Stimulated activated CD8-positive, alpha-beta memory T cell treated with anti-CD3 and anti-CD28 coated beads, Interleukin-12 subunit alpha, Interleukin-12 subunit beta, amount 100 ng/mL, for 1 hour (primary cell): ENCODE data around the gene SYCP3.

Source experiments
- DNase-seq: peaks from one replicate; pipeline ENCODE4 v3.0.0-alpha.2; 2020; ENCODE audit warnings: low read depth

The SYCP3 gene

DNA sequence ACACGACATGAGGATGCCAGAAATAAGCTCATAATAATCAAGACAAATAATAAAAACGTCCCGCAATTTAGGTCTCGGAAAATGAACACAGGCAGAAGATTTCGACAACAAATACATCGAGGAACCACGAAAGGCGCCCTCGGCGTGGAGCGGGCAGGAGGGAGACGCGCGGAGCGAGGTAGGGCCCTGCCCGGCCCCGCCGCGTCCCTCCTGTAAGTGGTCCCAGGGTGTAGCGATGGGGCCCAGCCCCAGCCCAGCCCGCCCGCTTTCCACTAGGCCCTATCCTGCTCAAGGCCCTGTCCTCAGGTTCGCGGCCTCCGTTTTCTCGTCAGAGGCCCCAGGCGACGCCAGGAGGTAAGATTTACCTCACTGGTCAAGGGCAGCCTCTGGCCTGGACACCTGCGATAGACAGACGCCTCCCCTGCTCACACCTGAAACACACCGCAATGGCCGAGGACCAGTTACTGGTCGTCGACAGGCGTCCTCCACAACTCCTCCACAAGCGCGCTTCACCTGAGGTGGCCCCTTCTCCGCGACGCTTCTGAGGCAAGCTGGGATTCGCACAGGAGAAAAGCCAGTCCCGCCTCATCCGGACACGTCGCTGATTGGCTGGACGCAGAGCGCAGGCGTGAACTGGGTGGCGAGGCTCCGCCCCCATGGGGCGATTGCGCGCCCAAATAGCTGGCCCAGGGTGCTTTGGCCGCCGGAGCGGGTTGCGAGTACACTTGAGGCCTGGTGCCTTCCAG is at the start of gene SYCP3:
TSS of gene SYCP3 (minus strand) at position 543 of the 746 bp plus-strand sequence. CDS start 1,527 bp downstream, outside the sequence.
- no peak for DNase-seq

DNA sequence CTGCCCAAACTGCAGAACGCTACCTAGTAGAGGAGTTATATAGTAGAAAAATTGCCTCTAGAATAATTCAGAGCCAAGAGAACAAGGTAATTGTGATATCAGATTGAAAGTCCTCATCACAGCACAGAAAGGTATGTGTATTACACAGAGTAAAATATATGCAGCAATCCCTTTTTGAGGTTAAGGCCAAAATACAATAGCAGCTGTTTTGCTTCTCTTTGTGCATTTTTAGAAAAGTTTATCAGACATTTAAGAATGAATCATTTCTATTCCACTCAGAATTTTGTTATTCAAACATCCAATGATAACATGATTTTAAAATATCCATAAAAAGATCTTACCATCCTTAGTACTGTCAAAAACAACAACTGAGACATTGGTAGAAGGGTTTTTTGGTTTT is 46.4 kb upstream of the SYCP3 start:
- no peak for DNase-seq

DNA sequence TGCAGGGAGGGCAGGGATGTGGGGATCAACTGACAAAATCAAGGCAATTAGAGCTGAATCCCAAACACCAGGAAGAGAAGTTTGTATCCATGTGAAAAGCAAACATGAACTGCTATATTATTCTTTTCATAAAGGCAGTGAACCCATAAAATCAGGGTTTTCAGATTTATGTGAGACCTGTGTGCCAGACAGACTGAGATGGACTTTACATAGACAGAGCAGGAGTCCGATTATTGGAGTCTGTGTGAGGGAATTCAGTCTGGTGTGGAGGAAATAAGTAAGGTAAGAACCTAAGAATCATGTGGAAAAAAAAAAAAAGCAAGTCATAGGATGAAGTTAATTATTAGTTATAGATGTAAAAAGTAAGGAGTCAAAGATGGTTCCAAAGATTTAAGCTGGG is 45.1 kb upstream of the SYCP3 start:
- no peak for DNase-seq

DNA sequence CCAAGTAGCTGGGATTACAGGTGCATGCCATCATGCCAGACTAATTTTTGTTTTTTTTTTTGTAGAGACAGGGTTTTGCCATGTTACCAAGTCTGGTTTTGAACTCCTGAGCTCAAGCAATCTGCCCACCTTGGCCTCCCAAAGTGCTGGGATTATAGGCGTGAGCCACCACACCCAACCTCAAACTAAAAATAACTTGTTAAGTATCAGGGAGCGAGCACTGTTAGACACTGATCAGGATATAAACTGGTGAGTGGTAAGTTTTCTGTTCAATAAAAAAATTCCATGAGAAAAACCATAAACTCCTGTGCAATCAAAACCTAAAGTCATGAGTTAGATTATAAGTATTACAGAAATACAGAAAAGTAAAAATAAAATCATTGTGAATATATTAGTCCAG is 44.6 kb upstream of the SYCP3 start:
- DNase-seq, result no peak

DNA sequence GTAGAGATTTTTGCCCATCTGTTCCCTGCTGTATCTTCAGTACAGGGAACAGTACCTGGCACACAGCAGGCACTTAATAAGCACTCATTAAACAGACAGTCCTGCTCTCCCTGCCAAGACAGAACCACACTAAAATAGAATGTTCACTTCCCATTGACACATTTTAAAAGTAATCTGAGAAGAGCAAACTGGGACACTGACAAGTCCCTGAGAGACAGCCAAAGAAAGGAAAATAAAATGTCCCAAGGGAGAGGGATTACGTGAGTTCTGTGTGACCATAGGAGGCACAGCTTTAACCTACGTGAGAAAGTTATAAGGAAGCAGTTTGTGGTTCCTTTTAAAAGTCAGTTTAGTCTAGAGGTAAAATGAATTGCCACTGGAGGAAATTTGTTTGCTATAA is 43.9 kb upstream of the SYCP3 start:
- no peak for DNase-seq

DNA sequence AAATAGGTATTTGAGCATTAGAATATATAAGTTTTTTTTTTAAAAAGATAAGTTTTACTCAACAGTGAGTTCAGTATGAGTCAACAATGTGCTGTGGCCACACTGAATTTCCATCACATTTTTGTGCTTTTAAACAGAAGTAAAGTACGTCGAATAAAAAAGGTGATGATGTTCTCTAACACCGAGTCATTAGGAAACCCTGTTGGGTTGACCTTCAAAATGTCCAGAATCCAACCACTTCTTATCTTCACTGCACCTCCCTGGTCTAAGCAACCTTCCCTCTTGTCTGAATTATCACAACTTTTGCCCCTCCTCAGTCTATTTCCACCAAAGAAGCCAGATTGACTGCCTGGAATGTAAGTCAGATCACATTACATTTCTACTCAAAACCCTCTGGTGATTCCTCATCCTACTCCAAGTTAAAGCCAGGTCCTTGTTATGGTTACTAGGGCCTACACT is 43.0 kb upstream of the SYCP3 start:
- DNase-seq, result no peak

DNA sequence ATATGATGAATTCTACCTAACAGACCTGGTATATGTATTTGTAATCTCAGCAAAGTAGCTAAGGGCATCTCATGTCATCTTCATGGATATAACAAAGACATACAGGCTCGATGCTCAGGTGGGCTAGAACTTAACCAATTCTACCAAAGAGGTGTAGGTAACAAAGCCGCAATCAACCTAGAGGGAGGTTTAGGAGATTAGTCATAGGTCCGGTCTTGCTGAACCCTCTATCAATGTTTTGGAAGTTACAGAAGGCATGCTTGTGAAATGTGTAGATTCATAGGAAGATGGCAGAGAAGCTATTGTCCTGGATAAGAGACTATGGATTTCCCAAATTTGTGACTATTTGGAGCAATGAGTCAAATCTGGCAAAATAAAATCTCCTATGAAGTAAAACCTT is 42.6 kb upstream of the SYCP3 start:
- no peak for DNase-seq

DNA sequence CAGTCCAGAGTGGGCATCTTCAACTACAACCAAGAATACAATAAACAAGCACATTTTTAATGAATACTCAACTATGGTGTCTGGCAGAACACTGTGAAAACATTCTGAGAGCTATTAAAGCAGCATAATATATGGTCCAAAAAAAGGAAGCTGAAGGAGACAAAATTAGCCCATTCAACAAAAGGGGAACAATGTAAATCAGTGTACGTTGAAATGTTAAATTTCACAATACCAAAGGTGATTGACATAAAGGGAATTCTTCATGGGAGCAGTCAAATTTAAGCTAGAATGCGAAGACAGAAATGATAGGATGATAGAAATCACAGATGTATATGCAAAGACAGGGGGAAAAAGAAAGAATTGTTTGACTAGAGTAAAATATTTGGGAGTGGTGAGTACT is 41.3 kb upstream of the SYCP3 start:
- no peak for DNase-seq

DNA sequence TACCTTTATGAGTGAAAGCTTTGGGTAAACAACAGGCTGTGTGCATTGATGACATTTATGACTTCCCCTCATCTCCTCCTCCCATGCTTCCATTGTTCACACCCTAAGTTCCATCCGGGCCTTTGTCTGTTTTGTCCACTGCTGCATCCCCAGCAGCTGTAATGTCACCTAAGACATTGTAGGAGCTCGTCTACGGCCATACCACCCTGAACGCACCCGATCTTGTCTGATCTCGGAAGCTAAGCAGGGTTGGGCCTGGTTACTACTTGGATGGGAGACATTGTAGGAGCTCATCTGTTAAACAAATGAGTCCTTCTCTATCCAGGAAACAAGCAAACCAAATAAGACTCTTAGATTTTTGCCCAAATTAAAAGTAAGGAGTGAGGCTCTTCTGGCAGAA is 40.4 kb upstream of the SYCP3 start:
- no peak for DNase-seq

DNA sequence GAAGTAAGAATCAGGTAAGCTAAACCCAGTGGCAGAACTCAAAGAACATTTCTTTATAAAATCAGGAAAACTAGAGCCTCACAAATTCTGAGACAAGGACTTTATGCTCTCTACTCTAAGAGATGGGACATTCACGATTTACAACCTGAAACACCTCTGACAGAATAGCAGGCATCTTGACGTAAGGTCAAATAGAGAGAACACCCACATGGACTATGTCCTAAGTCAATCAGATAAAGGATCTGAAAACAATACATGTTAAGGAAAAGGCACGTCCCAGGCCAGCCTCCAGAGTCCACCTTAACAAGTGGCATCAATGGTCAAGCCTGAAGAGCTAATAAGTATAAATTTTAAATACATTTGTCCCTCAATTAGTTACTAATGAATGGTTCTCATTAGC is 39.9 kb upstream of the SYCP3 start:
- no peak for DNase-seq

DNA sequence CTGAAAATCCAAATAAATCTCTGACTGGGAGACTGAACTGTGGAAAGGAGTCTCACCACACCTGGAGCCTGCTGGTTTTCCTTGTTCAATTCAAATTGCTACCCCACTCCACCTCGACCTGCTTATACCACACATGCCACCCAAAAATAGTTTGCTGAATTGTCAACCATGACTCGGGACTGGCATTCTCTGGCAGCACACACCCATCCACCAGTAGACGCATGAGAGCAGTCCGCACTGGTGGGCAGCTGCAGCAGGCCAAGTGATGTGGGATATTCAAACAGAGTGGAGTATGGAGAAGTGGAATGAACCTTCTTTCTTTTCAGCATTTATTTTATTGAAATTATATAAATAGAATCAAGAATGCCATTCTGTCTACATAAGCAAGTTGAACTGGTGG is 38.7 kb upstream of the SYCP3 start:
- DNase-seq, result no peak

DNA sequence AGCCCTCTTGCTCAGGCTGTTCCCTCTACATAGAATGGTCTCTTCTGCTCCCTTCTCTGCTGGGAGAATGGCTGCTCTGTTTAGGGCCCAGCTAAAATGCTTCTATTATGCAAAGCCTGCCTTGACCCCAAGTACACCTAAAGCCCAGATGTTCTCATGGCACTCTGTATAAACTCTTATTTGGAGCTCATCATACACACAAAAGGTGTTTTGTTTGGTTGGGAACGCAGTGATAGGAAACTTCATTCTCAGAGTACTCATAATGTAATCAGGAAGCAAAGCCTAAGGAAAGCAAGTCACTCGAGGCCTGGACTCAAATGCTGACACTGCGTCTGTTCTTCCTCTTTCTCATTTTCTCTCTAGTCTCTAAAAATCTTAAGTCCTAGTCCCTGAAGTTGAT is 38.2 kb upstream of the SYCP3 start:
- DNase-seq, result no peak

DNA sequence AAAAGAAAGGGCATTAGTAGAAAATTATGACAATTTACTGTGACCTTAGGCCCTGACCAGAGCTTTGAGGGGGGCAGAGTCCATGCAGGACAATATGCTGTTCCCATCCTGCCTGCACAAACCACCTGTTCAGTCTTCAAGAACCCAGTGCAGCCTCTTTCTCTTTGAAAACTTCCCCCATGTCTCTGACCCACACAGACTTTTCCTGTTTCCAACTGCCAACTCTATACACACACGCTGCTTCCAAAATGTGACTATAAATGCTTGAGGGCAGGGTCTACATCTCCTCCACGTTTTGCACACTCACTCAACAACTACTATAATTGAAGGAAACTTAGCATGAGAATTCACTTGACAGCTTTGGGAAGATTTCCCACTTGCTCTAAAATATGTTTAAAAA is 36.6 kb upstream of the SYCP3 start:
- DNase-seq, result no peak

DNA sequence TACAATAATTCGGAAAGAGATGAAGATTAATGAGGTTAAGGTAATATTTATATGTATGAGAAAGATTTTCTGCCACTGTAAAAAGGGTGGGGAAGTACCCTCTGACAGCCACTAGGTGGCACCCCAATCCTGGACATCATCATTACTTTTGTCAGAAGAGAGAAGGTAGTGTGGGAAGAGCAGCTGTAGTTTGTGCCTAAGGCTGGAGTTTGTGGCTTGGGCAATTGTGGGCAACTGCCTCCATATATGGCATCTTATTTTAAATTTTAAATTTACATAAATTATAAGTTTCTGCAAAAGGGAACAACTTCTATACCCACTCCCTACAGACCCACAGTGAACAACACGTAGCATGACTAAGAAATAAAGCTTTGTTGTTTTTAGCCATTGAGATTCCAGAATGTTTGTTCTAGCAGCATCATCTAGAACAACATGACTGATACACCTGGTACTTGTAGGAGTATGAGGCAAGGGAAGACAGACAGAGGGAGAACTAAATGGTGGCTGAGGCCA is 34.4 kb upstream of the SYCP3 start:
- DNase-seq, result peak; percentile 57

DNA sequence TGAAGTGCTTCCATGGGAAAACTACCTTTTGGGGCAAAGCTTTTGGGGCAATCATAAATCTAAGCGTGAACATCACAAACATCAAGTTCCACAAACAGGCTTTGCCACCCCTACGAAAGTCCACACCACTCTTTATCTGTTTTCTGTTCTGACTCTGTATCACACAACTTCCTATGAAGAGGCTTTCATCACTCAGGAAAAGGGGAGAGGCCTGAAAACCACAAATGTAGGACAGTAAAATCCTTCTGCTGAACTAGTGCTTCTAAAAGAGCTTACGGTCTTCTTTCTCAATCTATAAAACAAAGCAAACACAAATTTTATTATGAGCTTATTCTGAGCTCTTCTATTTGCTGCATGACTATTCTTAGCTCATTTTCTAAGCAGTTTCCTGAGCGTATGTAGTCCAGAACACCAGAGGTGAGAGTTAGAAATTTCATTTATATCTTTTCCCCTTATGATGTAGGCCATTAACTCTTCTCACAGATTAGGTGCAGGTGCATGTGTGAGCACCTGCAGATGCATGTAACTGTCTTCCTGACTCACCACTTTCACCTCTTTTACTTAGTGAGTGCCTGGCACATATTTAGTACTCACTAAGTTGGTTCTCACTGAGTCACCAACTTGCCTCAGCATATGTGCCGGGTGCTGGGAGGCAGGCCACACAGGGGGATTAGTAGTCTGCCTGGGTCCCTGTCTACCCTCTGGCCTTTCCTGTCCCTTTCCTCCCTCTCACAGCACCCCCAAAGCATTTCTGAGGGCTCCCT is 32.9 kb upstream of the SYCP3 start:
- no peak for DNase-seq

DNA sequence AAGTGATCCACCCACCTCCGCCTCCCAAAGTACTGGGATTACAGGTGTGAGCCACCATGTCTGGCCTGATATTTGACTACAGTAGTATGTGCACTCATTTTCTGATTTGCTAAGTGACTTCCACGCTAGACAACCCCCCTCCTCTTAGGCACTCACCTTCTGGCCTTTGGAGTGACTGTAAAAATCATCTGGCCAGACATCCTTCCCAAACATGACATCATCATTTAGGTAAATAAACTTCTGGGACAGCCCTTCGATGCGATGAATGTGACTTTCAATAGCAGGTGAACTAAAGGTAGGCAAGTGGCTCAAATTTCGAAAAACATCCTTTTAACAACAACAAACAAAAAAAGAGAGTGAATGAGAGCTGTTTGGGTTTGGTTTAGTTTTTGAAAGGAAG is 30.6 kb upstream of the SYCP3 start:
- no peak for DNase-seq

DNA sequence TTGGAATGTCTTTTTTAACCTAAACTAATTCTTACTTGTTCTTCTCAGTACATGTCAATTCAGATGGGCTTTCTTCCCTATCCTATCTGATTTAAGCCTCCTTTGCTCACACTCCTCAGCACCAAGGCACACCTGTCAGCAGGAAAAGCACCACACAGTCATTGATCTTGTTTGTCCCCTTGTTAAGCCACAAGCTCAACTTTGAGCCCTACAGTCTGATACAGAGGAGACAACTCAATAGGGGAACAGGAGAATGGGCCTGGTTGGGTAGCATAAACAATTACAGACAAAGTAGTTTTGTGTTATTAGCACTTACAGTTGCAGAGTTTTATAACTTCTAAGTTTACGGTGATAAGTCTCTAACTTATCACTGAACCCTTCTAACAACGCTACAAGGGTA is 29.5 kb upstream of the SYCP3 start:
- DNase-seq, result no peak

DNA sequence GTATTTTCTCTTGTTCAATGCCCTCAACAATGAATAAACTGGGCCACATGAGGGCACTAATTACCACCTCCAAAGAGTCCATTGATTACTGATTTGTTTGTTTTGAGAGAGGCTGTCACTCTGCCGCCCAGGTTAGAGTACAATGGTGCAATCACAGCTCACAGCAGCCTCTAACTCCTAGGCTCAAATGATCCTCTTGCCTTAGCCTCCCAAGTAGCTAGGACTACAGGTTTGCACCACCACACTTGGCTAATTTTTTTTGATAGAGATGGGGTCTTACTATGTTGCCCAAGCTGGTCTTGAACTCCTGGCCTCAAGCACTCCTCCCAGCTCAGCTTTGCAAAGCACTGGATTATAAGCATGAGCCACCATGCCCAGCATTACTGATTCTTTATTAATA is 28.3 kb upstream of the SYCP3 start:
- no peak for DNase-seq

DNA sequence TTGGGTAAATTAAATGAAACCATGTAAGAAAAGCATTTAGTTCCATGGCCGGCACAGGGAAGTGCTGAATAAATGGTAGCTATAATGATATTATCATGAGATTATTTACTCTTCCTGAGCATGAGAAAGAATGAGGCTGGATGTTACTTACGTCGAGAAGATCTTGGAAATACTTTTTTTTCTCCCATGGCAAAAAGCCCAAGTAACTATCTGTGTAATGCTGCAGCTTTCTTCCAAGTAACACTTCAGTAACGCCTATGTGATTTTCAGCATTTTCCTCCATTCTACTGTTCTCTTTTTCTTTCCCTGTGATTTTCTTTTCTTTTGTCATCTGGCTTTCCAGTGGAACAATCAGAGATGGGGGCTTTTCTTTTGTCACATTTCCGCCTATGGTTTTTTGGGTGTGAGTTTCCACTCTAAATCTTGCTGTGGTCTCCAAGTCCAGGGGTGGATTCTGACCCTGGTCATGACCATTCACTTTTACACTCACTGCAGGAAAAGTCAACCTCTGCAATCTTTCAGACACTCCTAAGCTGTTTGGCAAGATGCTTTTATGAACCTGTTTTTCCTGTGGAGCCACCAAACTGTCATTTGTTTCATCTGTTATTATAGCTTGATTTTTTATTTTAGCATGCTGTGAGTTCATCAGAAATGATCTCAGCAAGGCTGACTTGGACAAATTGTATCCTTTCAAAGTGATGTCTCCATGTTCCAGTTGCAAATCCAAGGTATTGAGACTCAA is 25.0 kb upstream of the SYCP3 start:
- DNase-seq, result no peak

DNA sequence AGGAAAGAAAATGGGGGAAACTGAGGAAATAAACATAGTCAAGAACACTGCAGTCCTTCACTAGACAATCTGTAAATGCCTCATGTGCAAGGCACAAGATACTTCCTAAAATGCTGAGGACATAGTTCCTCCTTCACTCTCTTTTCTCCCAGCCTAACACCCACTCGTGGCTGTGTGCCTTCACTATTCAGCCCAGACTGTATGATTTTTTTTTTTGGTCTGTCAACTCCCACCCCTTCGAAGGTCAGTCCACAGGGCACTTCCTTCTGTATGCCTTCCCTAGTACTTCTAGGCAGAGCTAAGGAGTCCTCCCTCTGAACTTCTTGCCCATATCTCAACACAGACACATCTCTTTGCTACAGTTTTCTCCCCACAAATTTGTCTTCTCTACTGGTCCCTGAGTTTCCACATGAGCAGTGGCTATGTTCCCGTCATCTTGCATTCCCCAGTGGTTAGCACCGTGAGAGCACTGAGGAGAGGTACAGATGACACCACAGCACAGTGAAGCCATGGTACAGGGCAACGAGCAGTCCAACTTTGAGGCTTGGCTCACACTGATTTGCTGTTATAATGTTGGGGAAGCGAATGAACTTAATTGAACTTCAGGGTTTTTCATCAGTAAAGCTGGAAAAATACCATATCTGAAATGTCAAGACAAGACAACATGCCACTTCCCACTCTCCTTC is 24.1 kb upstream of the SYCP3 start:
- no peak for DNase-seq

DNA sequence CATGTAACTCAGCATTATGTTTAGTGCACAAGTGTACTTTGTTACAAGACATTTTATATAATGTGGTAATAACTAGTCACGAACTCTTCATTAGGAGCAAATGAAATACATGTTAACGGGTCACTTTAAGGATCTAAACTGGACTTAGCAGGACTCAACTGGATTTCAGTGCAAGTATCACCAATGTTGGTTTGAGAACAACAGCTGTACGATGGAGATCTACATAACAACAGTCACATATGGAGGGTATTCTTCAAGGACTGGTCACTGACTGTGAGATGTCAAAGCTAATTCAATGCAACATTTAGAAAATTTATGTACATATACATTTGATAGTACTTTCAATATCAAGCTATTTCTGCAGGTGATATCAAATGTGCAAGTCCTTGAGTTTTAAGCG is 22.5 kb upstream of the SYCP3 start:
- DNase-seq, result no peak

DNA sequence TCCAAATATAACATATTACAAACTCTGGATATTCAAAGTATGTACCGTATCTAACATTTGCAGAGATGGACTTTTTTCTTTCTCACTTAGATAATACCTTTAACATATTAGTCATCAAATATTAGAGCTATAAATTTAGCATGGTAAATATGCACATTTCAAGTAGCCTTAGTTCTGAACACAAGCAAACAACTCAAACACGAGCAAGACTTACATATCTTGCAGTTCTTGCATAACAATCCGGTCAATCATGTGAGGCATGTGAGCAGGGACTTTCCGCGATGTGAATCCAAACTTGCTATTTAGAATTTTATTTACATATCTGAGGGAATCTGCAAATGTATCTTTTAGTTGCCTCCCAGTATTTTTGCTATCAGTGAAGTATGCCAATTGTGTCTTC is 22.1 kb upstream of the SYCP3 start:
- no peak for DNase-seq
